ENCODE measurements around the gene TFF1.

DNA sequence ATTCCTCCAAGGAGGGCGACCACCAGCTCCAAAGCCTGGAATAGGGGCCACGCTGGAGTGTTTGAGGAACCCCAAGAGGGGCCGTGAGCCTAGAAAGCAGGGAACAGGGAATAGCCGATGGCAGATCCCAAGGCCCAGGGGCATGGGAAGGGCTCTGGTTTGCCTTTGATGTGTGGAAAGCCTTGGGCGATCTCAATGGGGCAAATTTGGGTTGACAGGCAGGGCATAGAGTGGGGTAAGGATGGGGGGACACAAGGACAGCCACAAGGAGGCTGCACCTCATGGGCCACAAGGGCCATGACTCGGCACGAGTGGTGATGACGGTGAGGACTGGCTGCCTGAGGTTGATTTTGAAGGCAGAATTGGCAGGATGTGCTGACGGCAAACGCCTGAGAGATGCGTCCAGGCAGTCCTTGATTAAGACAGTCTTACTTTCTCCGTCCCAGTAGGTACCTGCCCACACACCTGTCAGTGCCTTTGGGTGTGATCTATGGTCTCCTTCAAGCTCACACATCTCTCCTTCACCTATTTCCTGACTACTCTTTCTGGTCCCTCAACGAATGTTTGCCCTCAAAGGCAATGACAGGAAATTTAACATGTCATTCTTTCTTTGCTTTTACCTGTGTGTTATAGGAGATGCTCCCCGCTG is 31.5 kb upstream of the TFF1 start:
- no peak for TF ChIP-seq YY1 (tag by site-specific recombination; IDR thresholded peaks at IDR 0.05)
- TF ChIP-seq, protein P1, sequence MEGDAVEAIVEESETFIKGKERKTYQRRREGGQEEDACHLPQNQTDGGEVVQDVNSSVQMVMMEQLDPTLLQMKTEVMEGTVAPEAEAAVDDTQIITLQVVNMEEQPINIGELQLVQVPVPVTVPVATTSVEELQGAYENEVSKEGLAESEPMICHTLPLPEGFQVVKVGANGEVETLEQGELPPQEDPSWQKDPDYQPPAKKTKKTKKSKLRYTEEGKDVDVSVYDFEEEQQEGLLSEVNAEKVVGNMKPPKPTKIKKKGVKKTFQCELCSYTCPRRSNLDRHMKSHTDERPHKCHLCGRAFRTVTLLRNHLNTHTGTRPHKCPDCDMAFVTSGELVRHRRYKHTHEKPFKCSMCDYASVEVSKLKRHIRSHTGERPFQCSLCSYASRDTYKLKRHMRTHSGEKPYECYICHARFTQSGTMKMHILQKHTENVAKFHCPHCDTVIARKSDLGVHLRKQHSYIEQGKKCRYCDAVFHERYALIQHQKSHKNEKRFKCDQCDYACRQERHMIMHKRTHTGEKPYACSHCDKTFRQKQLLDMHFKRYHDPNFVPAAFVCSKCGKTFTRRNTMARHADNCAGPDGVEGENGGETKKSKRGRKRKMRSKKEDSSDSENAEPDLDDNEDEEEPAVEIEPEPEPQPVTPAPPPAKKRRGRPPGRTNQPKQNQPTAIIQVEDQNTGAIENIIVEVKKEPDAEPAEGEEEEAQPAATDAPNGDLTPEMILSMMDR (tag by site-specific recombination; IDR thresholded peaks at IDR 0.05) = no peak
- TF ChIP-seq, protein P2, sequence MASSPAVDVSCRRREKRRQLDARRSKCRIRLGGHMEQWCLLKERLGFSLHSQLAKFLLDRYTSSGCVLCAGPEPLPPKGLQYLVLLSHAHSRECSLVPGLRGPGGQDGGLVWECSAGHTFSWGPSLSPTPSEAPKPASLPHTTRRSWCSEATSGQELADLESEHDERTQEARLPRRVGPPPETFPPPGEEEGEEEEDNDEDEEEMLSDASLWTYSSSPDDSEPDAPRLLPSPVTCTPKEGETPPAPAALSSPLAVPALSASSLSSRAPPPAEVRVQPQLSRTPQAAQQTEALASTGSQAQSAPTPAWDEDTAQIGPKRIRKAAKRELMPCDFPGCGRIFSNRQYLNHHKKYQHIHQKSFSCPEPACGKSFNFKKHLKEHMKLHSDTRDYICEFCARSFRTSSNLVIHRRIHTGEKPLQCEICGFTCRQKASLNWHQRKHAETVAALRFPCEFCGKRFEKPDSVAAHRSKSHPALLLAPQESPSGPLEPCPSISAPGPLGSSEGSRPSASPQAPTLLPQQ (tag by site-specific recombination; IDR thresholded peaks at IDR 0.05) = no peak
